Stomach (tissue), 9 donors: ENCODE results near the gene PSD2. TPM values are rescaled to one million over a fixed set of nuclear protein-coding genes. Genes with fewer than 3 reads are reported as not detected.

Source experiments
- DNase-seq, 2 donors: peaks; one replicate each; pipeline versions ENCODE4 v3.0.0 to v3.0.0-alpha.2; 2013 to 2019
- H3K27ac ChIP-seq, 5 donors: fragments of 200-600 bp in 4 of 5; sonication (generic) in 4 of 5; one replicate each; pipeline ENCODE4 v1.5.1; 2013 to 2019; ENCODE audit warnings: mild to moderate bottlenecking in 1 of 5, moderate library complexity in 1 of 5
- H3K27me3 ChIP-seq, 3 donors: fragments of 200-600 bp; sonication (generic); one replicate each; pipeline ENCODE4 v1.5.1; 2017 to 2019; ENCODE audit warnings: mixed run types in 1 of 3
- H3K36me3 ChIP-seq, 4 donors: fragments of 200-600 bp; sonication (generic); 1 replicate in 3 of 4; 2 replicates in 1 of 4; pipeline ENCODE4 v1.5.1; 2016 to 2019
- H3K4me1 ChIP-seq, 4 donors: fragments of 200-600 bp; sonication (generic); one replicate each; pipeline ENCODE4 v1.5.1; 2016 to 2019
- H3K4me3 ChIP-seq, 4 donors: fragments of 200-600 bp; sonication (generic) in 3 of 4; one replicate each; pipeline ENCODE4 v1.5.1; 2016 to 2019; ENCODE audit warnings: mild to moderate bottlenecking in 1 of 4
- H3K9me3 ChIP-seq, 4 donors: fragments of 200-600 bp; sonication (generic); one replicate each; pipeline ENCODE4 v1.5.1; 2016 to 2019
- CTCF ChIP-seq, 7 experiments: fragments of 450-650 bp in 4 of 7; fragments of 200-600 bp in 3 of 7; sonication (generic) in 3 of 7; IDR thresholded peaks; one replicate each; pipeline ENCODE4 v1.5.1; 2016 to 2019; ENCODE audit warnings: antibody characterized with exemption in 7 of 7, control low read depth in 2 of 7, mild to moderate bottlenecking in 1 of 7
- EP300 ChIP-seq: sonication (generic); formaldehyde crosslinking; IDR thresholded peaks from one replicate; pipeline ENCODE4 v1.6.1; 2017; ENCODE audit warnings: antibody characterized with exemption
- POLR2A ChIP-seq, 4 donors: fragments of 450-650 bp; IDR thresholded peaks; one replicate each; pipeline ENCODE4 v1.6.1; 2016; ENCODE audit warnings: antibody characterized with exemption in 4 of 4, control low read depth in 2 of 4, mild to moderate bottlenecking in 1 of 4, moderate library complexity in 1 of 4
- POLR2AphosphoS5 ChIP-seq, 3 donors: sonication (generic); formaldehyde crosslinking; IDR thresholded peaks; one replicate each; pipeline ENCODE4 v1.6.1; 2016; ENCODE audit warnings: antibody characterized with exemption in 3 of 3
- WGBS, 5 donors: extraction: QIAGEN DNeasy Blood & Tissue Kit in 3 of 5; methylation state at CpG; one replicate each; pipeline versions ENCODE4 v1.1.5 to v1.1.7; 2013 to 2018; 5-methylcytosine and 5-hydroxymethylcytosine counted together
- intact Hi-C: fragments of 100-400 bp; cut with DNase I; formaldehyde crosslinking; loops from one replicate; pipeline ENCODE4 v1.15.1; 2023; ENCODE audit warnings: low total_unique reads
- polyA plus RNA-seq, 3 donors: library from polyadenylated mRNA; stranded (reverse); fragments of 200-250 nt; gene quantifications; one replicate each; pipeline ENCODE4 v1.2.3, GENCODE V29; 2013
- total RNA-seq, 5 donors: library from RNA; depleted of rRNA; stranded (reverse); fragments of >200 nt; gene quantifications; one replicate each; pipeline versions ENCODE4 v1.1.0 to v1.2.3, GENCODE V29; 2014 to 2016
- donor health status: healthy with polysubstance abuse.
- donor health status: Bipolar disorder and iron deficiency.
- donor health status: healthy.

The PSD2 gene
- total and polyA plus RNA-seq, 8 donors, result 0.05 to 0.73 TPM; not detected in 6

GRCh38 chr5:139856714-139857113 lies 61.1 kb downstream of the PSD2 start:
- Histone ChIP-seq H3K27ac (no peak overlapping the region), H3K9me3 (no peaks in the 10 kb centered on the region), H3K4me3 (no peak overlapping the region), H3K27me3 (no peaks in the 10 kb centered on the region), H3K36me3 (peaks cover 0 to 12% (median 0%) of the 10 kb centered on the region in 4 donors), H3K4me1 (no peaks in the 10 kb centered on the region)
- intact Hi-C loops, result no loop called here
- 78 to 87% (median 84%) methylated on average over 4 of the region's 4 CpGs for WGBS, 5 donors
- no peak for DNase-seq
- TF ChIP-seq POLR2A (IDR thresholded peaks at IDR 0.05) (no peak), POLR2AphosphoS5 (IDR thresholded peaks at IDR 0.05) (no peak), CTCF (IDR thresholded peaks at IDR 0.05) (no peak), EP300 (no peak)

GRCh38 chr5:139859013-139859412 lies 63.4 kb downstream of the PSD2 start:
- TF ChIP-seq CTCF (IDR thresholded peaks at IDR 0.05) (no peak), POLR2AphosphoS5 (IDR thresholded peaks at IDR 0.05) (no peak), POLR2A (IDR thresholded peaks at IDR 0.05) (no peak), EP300 (no peak)
- no peaks in the 10 kb centered on the region for H3K9me3 ChIP-seq
- no peaks in the 10 kb centered on the region for H3K36me3 ChIP-seq
- peaks cover 0 to 19% (median 8%) of the 10 kb centered on the region in 4 donors for H3K4me1 ChIP-seq
- DNase-seq, result no peak
- intact Hi-C loops, result no loop called here
- no peak overlapping the region for H3K27ac ChIP-seq
- WGBS, 5 donors, result 76 to 90% (median 88%) methylated on average over 2 of the region's 2 CpGs
- H3K4me3 ChIP-seq, result no peak overlapping the region
- no peaks in the 10 kb centered on the region for H3K27me3 ChIP-seq

- no peak overlapping the region for H3K27ac ChIP-seq
- H3K27me3 ChIP-seq, result no peaks in the 10 kb centered on the region
- no peak overlapping the region for H3K4me3 ChIP-seq
- TF ChIP-seq EP300, result no peak
- TF ChIP-seq POLR2A (IDR thresholded peaks at IDR 0.05), result no peak
- no peak for TF ChIP-seq CTCF (IDR thresholded peaks at IDR 0.05)
- DNase-seq, result no peak
- WGBS, 5 donors, result 75 to 86% (median 82%) methylated on average over 13 to 15 of the region's 15 CpGs
- no peaks in the 10 kb centered on the region for H3K36me3 ChIP-seq
- H3K4me1 ChIP-seq, result peaks cover 0 to 22% (median 11%) of the 10 kb centered on the region in 4 donors
- no peaks in the 10 kb centered on the region for H3K9me3 ChIP-seq
- intact Hi-C loops, result loop anchor here (5.0 kb wide), 1 partner anchor 74 kb away; no protein-coding TSS in a partner anchor
Measured at GRCh38 chr5:139861021-139861888, 65.6 kb downstream of the PSD2 start.

- Histone ChIP-seq H3K4me1 (peaks cover 0 to 22% (median 11%) of the 10 kb centered on the region in 4 donors), H3K9me3 (no peaks in the 10 kb centered on the region), H3K4me3 (no peak overlapping the region), H3K27me3 (no peaks in the 10 kb centered on the region), H3K27ac (no peak overlapping the region), H3K36me3 (no peaks in the 10 kb centered on the region)
- TF ChIP-seq EP300, result no peak
- TF ChIP-seq POLR2A (IDR thresholded peaks at IDR 0.05), result no peak
- TF ChIP-seq POLR2AphosphoS5 (IDR thresholded peaks at IDR 0.05), result no peak
- TF ChIP-seq CTCF (IDR thresholded peaks at IDR 0.05), result no peak
- DNase-seq, result no peak
- 81 to 97% (median 93%) methylated on average over 4 of the region's 4 CpGs for WGBS, 5 donors
- intact Hi-C loops, result loop anchor here (5.0 kb wide), 1 partner anchor 75 kb away; no protein-coding TSS in a partner anchor
Measured at GRCh38 chr5:139861889-139862207, 66.2 kb downstream of the PSD2 start.
